CD4-positive, alpha-beta memory T cell (primary cell): ENCODE measurements around the gene TMEM204. TPM values are rescaled to one million over a fixed set of nuclear protein-coding genes. Genes with fewer than 3 reads are reported as not detected.

Source experiments
- CTCF ChIA-PET: fragments of 350-600 bp; sonication (Branson Sonifier 250); formaldehyde crosslinking; loops from one replicate; lab custom pipeline; 2021; ENCODE audit warnings: inconsistent platforms; ENCODE audit not compliant: partially characterized antibody; lab: Charles Lee
- POLR2A ChIA-PET: fragments of 350-600 bp; sonication (Branson Sonifier 250); formaldehyde crosslinking; loops from one replicate; lab custom pipeline; 2021; ENCODE audit not compliant: partially characterized antibody; lab: Charles Lee
- DNase-seq, 5 donors: peaks; one replicate each; pipeline versions ENCODE4 v3.0.0 to v3.0.0-alpha.2; 2020 to 2022; ENCODE audit warnings: mixed read lengths in 1 of 5
- H3K27ac ChIP-seq: one replicate; pipeline ENCODE4 v1.7.0; 2013; ENCODE audit warnings: low read depth, low read length
- H3K27me3 ChIP-seq: 2 replicates; pipeline ENCODE4 v1.7.0; 2013; ENCODE audit warnings: mild to moderate bottlenecking, low read length, moderate library complexity; ENCODE audit not compliant: insufficient read depth
- H3K36me3 ChIP-seq: 2 replicates; pipeline ENCODE4 v1.7.0; 2013; ENCODE audit warnings: mild to moderate bottlenecking, low read length, moderate library complexity; ENCODE audit not compliant: insufficient read depth
- H3K4me1 ChIP-seq: 2 replicates; pipeline ENCODE4 v1.7.0; 2013; ENCODE audit warnings: mild to moderate bottlenecking, low read length, moderate library complexity; ENCODE audit not compliant: insufficient read depth
- H3K4me3 ChIP-seq, 2 donors: one replicate each; pipeline ENCODE4 v1.7.0; 2013; ENCODE audit warnings: low read length in 2 of 2, mild to moderate bottlenecking in 1 of 2
- H3K9me3 ChIP-seq, 2 donors: one replicate each; pipeline ENCODE4 v1.7.0; 2013; ENCODE audit warnings: low read length in 2 of 2, control low read depth in 1 of 2; ENCODE audit not compliant: control insufficient read depth in 1 of 2
- H3K27ac Mint-ChIP-seq, 7 donors: one replicate each; pipeline ENCODE4 v1.8.0; 2020 to 2021; ENCODE audit warnings: mixed read lengths in 7 of 7, mild to moderate bottlenecking in 6 of 7, inconsistent platforms in 3 of 7, moderate library complexity in 3 of 7
- H3K27me3 Mint-ChIP-seq, 2 donors: one replicate each; pipeline ENCODE4 v1.8.0; 2020 to 2021; ENCODE audit warnings: mixed read lengths in 2 of 2
- H3K36me3 Mint-ChIP-seq, 2 donors: one replicate each; pipeline ENCODE4 v1.8.0; 2020 to 2021; ENCODE audit warnings: mixed read lengths in 2 of 2, inconsistent platforms in 1 of 2, mild to moderate bottlenecking in 1 of 2
- H3K4me1 Mint-ChIP-seq, 4 donors: one replicate each; pipeline ENCODE4 v1.8.0; 2020 to 2021; ENCODE audit warnings: mixed read lengths in 4 of 4, mild to moderate bottlenecking in 1 of 4
- H3K4me3 Mint-ChIP-seq, 8 donors: one replicate each; pipeline ENCODE4 v1.8.0; 2020 to 2021; ENCODE audit warnings: mixed read lengths in 8 of 8, mild to moderate bottlenecking in 7 of 8, moderate library complexity in 6 of 8, inconsistent platforms in 3 of 8
- H3K9me3 Mint-ChIP-seq, 8 donors: one replicate each; pipeline ENCODE4 v1.8.0; 2020 to 2021; ENCODE audit warnings: mixed read lengths in 8 of 8, mild to moderate bottlenecking in 5 of 8, inconsistent platforms in 3 of 8, moderate library complexity in 1 of 8
- intact Hi-C: fragments of 100-400 bp; cut with micrococcal nuclease; formaldehyde crosslinking; loops from one replicate; pipeline ENCODE4 v1.15.1; 2023
- polyA plus RNA-seq, 2 donors: library from polyadenylated mRNA; unstranded; fragments of 300-500 nt; fragmentation: Illumina TruSeq; gene quantifications; one replicate each; pipeline ENCODE4 v1.2.3, GENCODE V29; 2021
- total RNA-seq, 2 experiments: library from RNA; stranded (reverse); gene quantifications; one replicate each; pipeline ENCODE4 v1.2.3, GENCODE V29; 2021

The TMEM204 gene
- total and polyA plus RNA-seq, 4 experiments from 2014 or later, result 95.9 to 125 (median 111) TPM

GRCh38 chr16:1489077-1489476 is 44.4 kb upstream of the TMEM204 start:
- peaks cover 7 to 15% (median 11%) of the 10 kb centered on the region in 4 donors for H3K4me1 Mint-ChIP-seq
- Histone ChIP-seq H3K4me3 (no peak overlapping the region), H3K4me1 (peaks cover 14% of the 10 kb centered on the region), H3K27me3 (no peaks in the 10 kb centered on the region), H3K36me3 (no peaks in the 10 kb centered on the region), H3K27ac (no peak overlapping the region), H3K9me3 (no peaks in the 10 kb centered on the region)
- H3K27me3 Mint-ChIP-seq, result peaks cover 0 to 1% of the 10 kb centered on the region in 2 donors
- DNase-seq, result no peak
- ChIA-PET POLR2A (no interaction called here), CTCF (interaction anchor here (1.8 kb wide), 1 partner anchor 125 kb away, joined by 4 read pairs; no protein-coding TSS in a partner anchor)
- intact Hi-C loops, result no loop called here
- H3K4me3 Mint-ChIP-seq, result no peak overlapping the region
- H3K9me3 Mint-ChIP-seq, result peaks cover 0 to 1% (median 0%) of the 10 kb centered on the region in 8 donors
- H3K36me3 Mint-ChIP-seq, result peaks cover 0 to 4% of the 10 kb centered on the region in 2 donors
- no peak overlapping the region for H3K27ac Mint-ChIP-seq

DNA sequence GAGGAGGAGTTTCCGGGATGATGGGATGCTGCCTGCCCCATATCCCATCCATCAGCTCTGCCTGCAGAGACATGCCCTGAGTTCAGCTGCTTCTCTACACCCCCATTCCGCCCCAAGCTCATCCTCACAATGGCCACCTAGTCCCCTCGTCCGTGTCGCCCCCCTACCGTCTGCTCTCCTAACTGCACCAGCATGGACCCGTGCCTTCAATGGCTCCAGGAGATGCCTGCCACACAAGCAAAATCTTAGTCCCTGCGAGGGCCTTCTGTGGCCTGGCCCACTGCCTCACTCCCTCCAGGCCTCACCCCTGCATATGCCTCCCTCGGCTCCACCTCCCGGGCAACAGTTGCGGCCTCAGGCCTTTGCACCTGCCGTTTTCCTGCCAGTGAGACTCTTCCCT is 42.1 kb upstream of the TMEM204 start:
- Mint-ChIP-seq H3K4me1 (peaks cover 7 to 22% (median 13%) of the 10 kb centered on the region in 4 donors), H3K4me3 (no peak overlapping the region), H3K36me3 (peaks cover 0 to 4% of the 10 kb centered on the region in 2 donors), H3K9me3 (peaks cover 0 to 1% (median 0%) of the 10 kb centered on the region in 8 donors), H3K27ac (peak overlapping the region in 3 of 7 donors; percentile 48 to 100 (median 76)), H3K27me3 (peaks cover 0 to 1% of the 10 kb centered on the region in 2 donors)
- Histone ChIP-seq H3K4me1 (peaks cover 20% of the 10 kb centered on the region), H3K27ac (no peak overlapping the region), H3K36me3 (no peaks in the 10 kb centered on the region), H3K27me3 (no peaks in the 10 kb centered on the region), H3K9me3 (no peaks in the 10 kb centered on the region), H3K4me3 (no peak overlapping the region)
- ChIA-PET CTCF (interaction anchor here (2.0 kb wide), 1 partner anchor 47 kb away, joined by 5 read pairs; no protein-coding TSS in a partner anchor), POLR2A (interaction anchor here (0.6 to 3.2 kb wide), 3 partner anchors 26 to 70 kb away, joined by 4 to 30 read pairs (median 22); partner anchors contain the start of genes TMEM204 and UQCC4)
- intact Hi-C loops, result loop anchor here (5.0 to 10.0 kb wide), 3 partner anchors 121 to 451 kb away; partner anchors contain the start of genes CRAMP1, IFT140, MAPK8IP3 and MSRB1
- no peak for DNase-seq

DNA sequence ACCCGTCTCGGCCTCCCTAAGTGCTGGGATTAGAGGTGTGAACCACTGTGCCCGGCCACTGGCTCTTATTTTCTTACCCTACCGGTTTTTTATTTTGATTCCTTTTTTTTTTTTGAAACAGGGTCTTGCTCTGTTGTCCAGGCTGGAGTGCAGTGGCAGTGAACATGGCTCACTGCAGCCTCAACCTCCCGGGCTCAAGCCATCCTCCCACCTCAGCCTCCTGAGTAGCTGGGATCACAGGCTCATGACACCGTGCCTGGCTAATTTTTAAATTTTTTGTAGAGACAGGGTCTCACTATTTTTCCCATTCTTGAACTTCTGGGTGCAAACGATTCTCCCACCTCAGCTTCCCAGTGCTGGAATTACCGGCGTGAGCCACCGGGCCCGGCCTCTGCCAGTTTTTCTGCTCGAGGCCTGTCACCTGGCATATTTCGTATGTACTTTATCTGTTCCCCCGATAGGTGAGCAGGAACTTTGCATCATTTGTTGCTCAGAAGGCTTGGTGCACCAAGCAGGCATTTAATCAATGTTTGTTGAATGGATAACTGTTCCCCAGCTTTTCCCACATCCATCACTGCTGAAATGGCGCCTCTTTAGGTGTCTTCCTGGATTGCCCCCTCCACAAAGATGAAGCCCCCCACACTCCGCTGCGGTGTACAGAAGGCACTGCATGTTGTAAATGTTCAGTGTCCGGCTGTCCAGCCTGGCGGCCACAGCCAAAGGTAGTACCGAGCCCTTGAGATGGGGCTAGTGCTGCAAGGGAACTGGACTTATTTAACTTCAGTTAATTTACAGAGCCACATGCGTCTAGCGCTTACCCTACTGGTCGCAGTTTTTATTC is 41.2 kb upstream of the TMEM204 start:
- ChIA-PET CTCF (interaction anchor here (1.8 to 2.0 kb wide), 2 partner anchors 11 to 46 kb away, joined by 4 to 5 read pairs; no protein-coding TSS in a partner anchor), POLR2A (interaction anchor here (0.6 to 3.2 kb wide), 9 partner anchors 16 to 248 kb away, joined by 3 to 30 read pairs (median 7); partner anchors contain the start of genes JPT2, MAPK8IP3, TMEM204 and UQCC4)

DNA sequence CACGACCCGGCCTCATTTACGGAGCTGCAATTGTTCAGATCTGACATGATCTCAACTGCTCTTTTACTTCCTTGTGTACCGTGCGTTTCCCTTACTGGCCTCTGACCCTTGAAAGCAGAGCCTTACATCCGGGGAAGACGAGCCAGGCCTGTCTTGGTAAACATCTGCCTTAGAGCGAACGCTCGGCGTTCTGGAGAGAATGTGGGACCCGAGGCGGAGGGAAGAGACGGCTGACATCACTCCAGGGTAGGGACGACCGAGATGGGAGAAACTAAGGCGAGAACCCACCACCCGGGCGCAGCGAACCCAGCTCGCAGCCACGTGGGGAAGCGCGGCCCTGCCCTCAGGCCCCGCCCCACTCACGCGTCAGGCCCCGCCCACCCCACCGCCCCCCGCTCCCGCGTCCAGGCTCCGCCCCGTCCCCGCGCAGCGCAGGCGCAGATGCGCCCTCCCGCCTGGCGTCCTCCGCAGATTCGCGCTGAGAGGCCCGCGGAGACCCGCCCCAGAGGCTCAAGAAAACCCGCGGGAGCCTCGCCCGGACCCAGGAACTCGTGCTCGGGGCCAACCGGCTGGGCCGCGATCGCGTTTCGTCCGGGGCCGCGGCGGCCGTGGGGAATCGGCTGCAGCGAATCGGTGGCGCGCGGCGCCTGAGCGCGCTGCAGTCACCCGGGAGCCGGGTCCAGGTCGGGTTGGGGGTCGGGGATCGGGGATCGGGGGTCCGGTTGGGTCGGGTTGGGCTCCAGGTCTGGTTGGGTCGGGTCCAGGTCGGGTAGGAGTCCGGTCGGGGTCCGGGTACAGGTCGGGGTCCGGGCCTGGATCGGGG is 40.3 kb upstream of the TMEM204 start, which contains the start of gene TELO2:
TELO2 (plus strand) TSS at position 438 of the 823 bp plus-strand sequence. CDS start 922 bp downstream, outside the sequence.
- peak; percentile 85 to 93 (median 88) for DNase-seq
- no peaks in the 10 kb centered on the region for H3K27me3 ChIP-seq
- POLR2A ChIA-PET, result interaction anchor here (0.7 to 3.2 kb wide), 10 partner anchors 17 to 213 kb away, joined by 3 to 30 read pairs (median 6); partner anchors contain the start of genes CRAMP1, IFT140, JPT2 and MAPK8IP3
- Mint-ChIP-seq H3K36me3 (peaks cover under 1 to 13% of the 10 kb centered on the region in 2 donors), H3K9me3 (peaks cover 0 to 1% (median 0%) of the 10 kb centered on the region in 8 donors), H3K27ac (peak within 1 kb of the TSS; percentile 93 to 100 (median 99)), H3K4me1 (peaks cover 7 to 22% (median 15%) of the 10 kb centered on the region in 4 donors), H3K27me3 (peaks cover 0 to 1% of the 10 kb centered on the region in 2 donors), H3K4me3 (peak within 1 kb of the TSS; percentile 93 to 98 (median 95))
- H3K4me3 ChIP-seq, result peak within 1 kb of the TSS; percentile 48 to 72
- intact Hi-C loops, result loop anchor here (1.0 to 10.0 kb wide), 6 partner anchors 18 to 449 kb away; partner anchors contain the start of genes CLCN7, CRAMP1, IFT140 and MAPK8IP3
- H3K36me3 ChIP-seq, result no peaks in the 10 kb centered on the region
- peaks cover 20% of the 10 kb centered on the region for H3K4me1 ChIP-seq
- CTCF ChIA-PET, result interaction anchor here (1.8 to 2.0 kb wide), 2 partner anchors 10 to 45 kb away, joined by 4 to 5 read pairs; no protein-coding TSS in a partner anchor
- no peaks in the 10 kb centered on the region for H3K9me3 ChIP-seq
- H3K27ac ChIP-seq, result peak within 1 kb of the TSS; percentile 78

More for the DNA sequence above, 41.2 kb upstream of the TMEM204 start:
- Histone ChIP-seq H3K9me3 (no peaks in the 10 kb centered on the region), H3K27ac (peak overlapping the region; percentile 78), H3K4me1 (peaks cover 20% of the 10 kb centered on the region), H3K4me3 (peak overlapping the region; percentile 48 to 72), H3K36me3 (no peaks in the 10 kb centered on the region), H3K27me3 (no peaks in the 10 kb centered on the region)
- Mint-ChIP-seq H3K27ac (peak overlapping the region; percentile 93 to 100 (median 99)), H3K9me3 (peaks cover 0 to 1% (median 0%) of the 10 kb centered on the region in 8 donors), H3K4me3 (peak overlapping the region; percentile 93 to 98 (median 95)), H3K27me3 (peaks cover 0 to 1% of the 10 kb centered on the region in 2 donors), H3K4me1 (peaks cover 7 to 22% (median 15%) of the 10 kb centered on the region in 4 donors), H3K36me3 (peaks cover 0 to 9% of the 10 kb centered on the region in 2 donors)
- intact Hi-C loops, result loop anchor here (2.0 to 10.0 kb wide), 4 partner anchors 42 to 450 kb away; partner anchors contain the start of genes CRAMP1, IFT140, MAPK8IP3 and MSRB1
- DNase-seq, result no peak

GRCh38 chr16:1493746-1494094 is 39.7 kb upstream of the TMEM204 start:
- H3K27me3 ChIP-seq, result no peaks in the 10 kb centered on the region
- peaks cover 5 to 16% of the 10 kb centered on the region in 2 donors for H3K36me3 Mint-ChIP-seq
- H3K4me3 ChIP-seq, result peak overlapping the region; percentile 42 to 72
- peak in 2 of 5 donors; percentile 4 to 17 for DNase-seq
- H3K9me3 ChIP-seq, result no peaks in the 10 kb centered on the region
- peaks cover 0 to 1% (median 0%) of the 10 kb centered on the region in 8 donors for H3K9me3 Mint-ChIP-seq
- H3K4me1 Mint-ChIP-seq, result peaks cover 7 to 22% (median 15%) of the 10 kb centered on the region in 4 donors
- POLR2A ChIA-PET, result interaction anchor here (1.0 to 3.2 kb wide), 8 partner anchors 18 to 213 kb away, joined by 3 to 30 read pairs (median 8); partner anchors contain the start of genes CRAMP1, IFT140, MAPK8IP3 and TMEM204
- H3K4me3 Mint-ChIP-seq, result peak overlapping the region; percentile 83 to 98 (median 88)
- H3K27me3 Mint-ChIP-seq, result no peaks in the 10 kb centered on the region
- CTCF ChIA-PET, result interaction anchor here (1.8 kb wide), 1 partner anchor 9 kb away, joined by 4 read pairs; no protein-coding TSS in a partner anchor
- intact Hi-C loops, result loop anchor here (1.0 to 10.0 kb wide), 6 partner anchors 18 to 449 kb away; partner anchors contain the start of genes CLCN7, CRAMP1, IFT140 and MAPK8IP3
- H3K36me3 ChIP-seq, result no peaks in the 10 kb centered on the region
- H3K27ac Mint-ChIP-seq, result peak overlapping the region in 6 of 7 donors; percentile 46 to 93 (median 79)
- H3K4me1 ChIP-seq, result peaks cover 20% of the 10 kb centered on the region
- peak overlapping the region; percentile 78 for H3K27ac ChIP-seq
